ENCODE results near the gene SOX10.

Gene SOX10

GRCh38 chr22:37973271-37974170, 10.8 kb downstream of the SOX10 start:
- TF ChIP-seq POLR2AphosphoS5 (IDR thresholded peaks at IDR 0.05; ENCODE audit: low read depth, low read length), result no peak
- no peak for TF ChIP-seq SIN3A (IDR thresholded peaks at IDR 0.05; ENCODE audit: borderline replicate concordance, insufficient read depth, low read length)
- no peak for TF ChIP-seq FOXP2 (optimal IDR thresholded peaks at IDR 0.05; ENCODE audit: borderline replicate concordance, extremely low read depth, extremely low read length, insufficient read depth)
- no peak for TF ChIP-seq TAF1 (IDR thresholded peaks at IDR 0.05; ENCODE audit: borderline replicate concordance, insufficient read depth, low read length)
- TF ChIP-seq REST (IDR thresholded peaks at IDR 0.05; ENCODE audit: insufficient read depth in 1 of 2, low read depth in 2 of 2, low read length in 2 of 2), result no peak

GRCh38 chr22:37972527-37972926, 11.8 kb downstream of the SOX10 start:
- TF ChIP-seq POLR2AphosphoS5 (IDR thresholded peaks at IDR 0.05; ENCODE audit: low read depth, low read length), result no peak
- no peak for TF ChIP-seq FOXP2 (optimal IDR thresholded peaks at IDR 0.05; ENCODE audit: borderline replicate concordance, extremely low read depth, extremely low read length, insufficient read depth)
- TF ChIP-seq REST (IDR thresholded peaks at IDR 0.05; ENCODE audit: insufficient read depth in 1 of 2, low read depth in 2 of 2, low read length in 2 of 2), result no peak
- TF ChIP-seq SIN3A (IDR thresholded peaks at IDR 0.05; ENCODE audit: borderline replicate concordance, insufficient read depth, low read length), result no peak
- TF ChIP-seq TAF1 (IDR thresholded peaks at IDR 0.05; ENCODE audit: borderline replicate concordance, insufficient read depth, low read length), result no peak

- no peak for TF ChIP-seq SIN3A (IDR thresholded peaks at IDR 0.05; ENCODE audit: borderline replicate concordance, insufficient read depth, low read length)
- TF ChIP-seq FOXP2 (optimal IDR thresholded peaks at IDR 0.05; ENCODE audit: borderline replicate concordance, extremely low read depth, extremely low read length, insufficient read depth), result no peak
- TF ChIP-seq REST (IDR thresholded peaks at IDR 0.05; ENCODE audit: insufficient read depth in 1 of 2, low read depth in 2 of 2, low read length in 2 of 2), result no peak
- TF ChIP-seq TAF1 (IDR thresholded peaks at IDR 0.05; ENCODE audit: borderline replicate concordance, insufficient read depth, low read length), result no peak
- no peak for TF ChIP-seq POLR2AphosphoS5 (IDR thresholded peaks at IDR 0.05; ENCODE audit: low read depth, low read length)
These were observed 12.6 kb downstream of the SOX10 start for GRCh38 chr22:37971475-37972434.

- TF ChIP-seq FOXP2 (optimal IDR thresholded peaks at IDR 0.05; ENCODE audit: borderline replicate concordance, extremely low read depth, extremely low read length, insufficient read depth), result no peak
- TF ChIP-seq REST (IDR thresholded peaks at IDR 0.05; ENCODE audit: insufficient read depth in 1 of 2, low read depth in 2 of 2, low read length in 2 of 2), result no peak
- TF ChIP-seq SIN3A (IDR thresholded peaks at IDR 0.05; ENCODE audit: borderline replicate concordance, insufficient read depth, low read length), result no peak
- no peak for TF ChIP-seq POLR2AphosphoS5 (IDR thresholded peaks at IDR 0.05; ENCODE audit: low read depth, low read length)
- no peak for TF ChIP-seq TAF1 (IDR thresholded peaks at IDR 0.05; ENCODE audit: borderline replicate concordance, insufficient read depth, low read length)
These were observed 13.5 kb downstream of the SOX10 start for GRCh38 chr22:37970864-37971263.
